CD4-positive, alpha-beta T cell (primary cell): Measurements from ENCODE around the gene TBC1D22A. TPM values are rescaled to one million over a fixed set of nuclear protein-coding genes. Genes with fewer than 3 reads are reported as not detected.

Experiments used
- ATAC-seq: fragments of 200-7000 bp; cut with Tn5 transposase; one replicate; pipeline ENCODE4 v1.10.0; 2022; ENCODE audit warnings: mild to moderate bottlenecking; ENCODE audit not compliant: poor library complexity
- CTCF ChIA-PET: fragments of 350-600 bp; sonication (Branson Sonifier 250); formaldehyde crosslinking; loops from one replicate; lab custom pipeline; 2021; ENCODE audit warnings: antibody characterized with exemption, inconsistent platforms; lab: Charles Lee
- POLR2A ChIA-PET: fragments of 350-600 bp; sonication (Branson Sonifier 250); formaldehyde crosslinking; loops from one replicate; lab custom pipeline; 2021; ENCODE audit warnings: antibody characterized with exemption, inconsistent platforms; lab: Charles Lee
- DNase-seq, 14 experiments: peaks; one replicate each; pipeline ENCODE4 v3.0.0-alpha.2; 2013 to 2020; ENCODE audit warnings: mixed read lengths in 2 of 14
- H3K27ac ChIP-seq, 2 donors: one replicate each; pipeline versions ENCODE4 v1.5.1 to v1.7.0; 2013; ENCODE audit warnings: low read length in 2 of 2, low read depth in 1 of 2, mild to moderate bottlenecking in 1 of 2
- H3K27me3 ChIP-seq, 2 experiments: 1 replicate in 1 of 2; 2 replicates in 1 of 2; pipeline versions ENCODE4 v1.6.1 to v1.7.0; 2013; ENCODE audit warnings: low read length in 2 of 2, control low read depth in 1 of 2, mild to moderate bottlenecking in 1 of 2, moderate library complexity in 1 of 2; ENCODE audit not compliant: insufficient read depth in 2 of 2, control insufficient read depth in 1 of 2
- H3K36me3 ChIP-seq: one replicate; pipeline ENCODE4 v1.6.1; 2013; ENCODE audit warnings: low read length, control low read depth; ENCODE audit not compliant: insufficient read depth
- H3K4me1 ChIP-seq: one replicate; pipeline ENCODE4 v1.6.1; 2013; ENCODE audit warnings: low read length, control low read depth; ENCODE audit not compliant: insufficient read depth
- H3K4me3 ChIP-seq: one replicate; pipeline ENCODE4 v1.5.1; 2013; ENCODE audit warnings: mild to moderate bottlenecking, low read length, moderate library complexity
- H3K9me3 ChIP-seq, 2 experiments: 1 replicate in 1 of 2; 2 replicates in 1 of 2; pipeline versions ENCODE4 v1.6.1 to v1.7.0; 2013; ENCODE audit warnings: low read length in 2 of 2, mild to moderate bottlenecking in 2 of 2, control low read depth in 1 of 2, moderate library complexity in 1 of 2; ENCODE audit not compliant: control insufficient read depth in 1 of 2, insufficient read depth in 1 of 2
- H3K27ac Mint-ChIP-seq: one replicate; pipeline ENCODE4 v1.8.0; 2020; ENCODE audit warnings: mixed read lengths
- H3K27me3 Mint-ChIP-seq: one replicate; pipeline ENCODE4 v1.8.0; 2021; ENCODE audit warnings: mixed read lengths
- H3K36me3 Mint-ChIP-seq: one replicate; pipeline ENCODE4 v1.8.0; 2021; ENCODE audit warnings: low read depth, mixed read lengths
- H3K4me1 Mint-ChIP-seq: one replicate; pipeline ENCODE4 v1.8.0; 2021; ENCODE audit warnings: low read depth, mixed read lengths
- H3K4me3 Mint-ChIP-seq: one replicate; pipeline ENCODE4 v1.8.0; 2020; ENCODE audit warnings: mild to moderate bottlenecking, mixed read lengths
- H3K9me3 Mint-ChIP-seq: one replicate; pipeline ENCODE4 v1.8.0; 2020; ENCODE audit warnings: mixed read lengths
- intact Hi-C, 2 experiments: fragments of 100-400 bp; cut with DNase I in 1 of 2; cut with micrococcal nuclease in 1 of 2; formaldehyde crosslinking; loops; one replicate each; pipeline versions ENCODE4 v1.15.1 to v1.9.0; 2023 to 2025; cut with DNase I, micrococcal nuclease
- total RNA-seq, 174 experiments: library from RNA in 2 of 174; stranded (reverse) in 2 of 174; gene quantifications; one replicate each; pipeline ENCODE4 v1.2.3 and lab custom pipeline; 2021 to 2026
- TF ChIP-seq, protein P1 (sequence below): fragments of 200-600 bp; IDR thresholded peaks from one replicate; pipeline ENCODE4 v1.8.0; 2022; ENCODE audit warnings: antibody characterized with exemption, mild to moderate bottlenecking

Gene TBC1D22A
- total RNA-seq, 2 experiments from 2014 or later: 27.1 to 31.7 TPM

DNA sequence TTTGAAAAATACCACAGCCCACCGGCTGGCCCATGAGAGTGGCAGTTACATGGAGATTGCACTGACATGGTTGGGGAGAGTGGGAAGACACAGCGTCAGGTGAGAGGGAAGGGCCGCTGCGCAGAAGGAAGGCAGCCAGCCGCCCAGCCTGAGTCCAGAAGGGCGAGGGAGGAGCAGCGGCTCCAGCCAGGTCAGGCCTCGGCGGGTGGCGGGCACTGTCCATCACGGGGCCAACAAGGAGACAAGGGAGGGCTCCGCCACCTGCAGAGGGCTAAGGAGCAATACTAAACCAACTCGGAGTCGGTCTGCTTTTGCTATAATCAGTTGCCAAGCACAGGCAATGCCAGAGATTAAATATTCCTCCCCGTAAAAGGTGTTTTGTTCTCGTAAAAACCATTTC, 384.5 kb downstream of the TBC1D22A start:
- peaks cover 2% of the 10 kb centered on the region for H3K36me3 ChIP-seq
- DNase-seq: no peak
- intact Hi-C loops: no loop called here
- TF ChIP-seq, protein P1, sequence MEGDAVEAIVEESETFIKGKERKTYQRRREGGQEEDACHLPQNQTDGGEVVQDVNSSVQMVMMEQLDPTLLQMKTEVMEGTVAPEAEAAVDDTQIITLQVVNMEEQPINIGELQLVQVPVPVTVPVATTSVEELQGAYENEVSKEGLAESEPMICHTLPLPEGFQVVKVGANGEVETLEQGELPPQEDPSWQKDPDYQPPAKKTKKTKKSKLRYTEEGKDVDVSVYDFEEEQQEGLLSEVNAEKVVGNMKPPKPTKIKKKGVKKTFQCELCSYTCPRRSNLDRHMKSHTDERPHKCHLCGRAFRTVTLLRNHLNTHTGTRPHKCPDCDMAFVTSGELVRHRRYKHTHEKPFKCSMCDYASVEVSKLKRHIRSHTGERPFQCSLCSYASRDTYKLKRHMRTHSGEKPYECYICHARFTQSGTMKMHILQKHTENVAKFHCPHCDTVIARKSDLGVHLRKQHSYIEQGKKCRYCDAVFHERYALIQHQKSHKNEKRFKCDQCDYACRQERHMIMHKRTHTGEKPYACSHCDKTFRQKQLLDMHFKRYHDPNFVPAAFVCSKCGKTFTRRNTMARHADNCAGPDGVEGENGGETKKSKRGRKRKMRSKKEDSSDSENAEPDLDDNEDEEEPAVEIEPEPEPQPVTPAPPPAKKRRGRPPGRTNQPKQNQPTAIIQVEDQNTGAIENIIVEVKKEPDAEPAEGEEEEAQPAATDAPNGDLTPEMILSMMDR: no peak
- Mint-ChIP-seq H3K4me1 (no peaks in the 10 kb centered on the region), H3K27me3 (no peaks in the 10 kb centered on the region), H3K9me3 (no peaks in the 10 kb centered on the region), H3K36me3 (no peaks in the 10 kb centered on the region), H3K4me3 (no peak overlapping the region), H3K27ac (no peak overlapping the region)
- H3K4me3 ChIP-seq: no peak overlapping the region
- no peak for ATAC-seq
- H3K9me3 ChIP-seq: peaks cover 0 to 14% of the 10 kb centered on the region in 2 experiments
- ChIA-PET CTCF (no interaction called here), POLR2A (no interaction called here)
- H3K27me3 ChIP-seq: no peaks in the 10 kb centered on the region
- no peak overlapping the region for H3K27ac ChIP-seq
- H3K4me1 ChIP-seq: no peaks in the 10 kb centered on the region

DNA sequence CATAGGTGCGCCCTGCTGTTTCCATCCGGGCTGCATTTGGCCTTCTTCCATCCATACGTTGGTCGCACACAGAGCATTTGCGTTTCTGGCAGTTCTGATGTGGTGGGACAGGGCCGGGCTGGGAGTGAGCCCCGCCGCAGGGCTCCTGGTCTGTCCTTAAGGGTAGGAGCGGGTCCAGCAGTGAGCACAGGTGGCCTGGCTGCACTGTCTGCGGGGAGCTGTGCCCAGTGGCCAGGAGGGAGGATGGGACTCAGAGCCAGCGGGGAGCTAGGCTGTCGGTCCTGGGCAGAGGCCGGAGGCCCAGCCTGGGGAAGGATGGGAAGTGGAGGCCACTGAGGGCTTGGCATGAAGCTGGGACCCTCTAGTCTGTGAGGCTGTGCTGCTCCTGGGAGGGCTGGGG, 385.1 kb downstream of the TBC1D22A start:
- Histone ChIP-seq H3K9me3 (peaks cover 0 to 20% of the 10 kb centered on the region in 2 experiments), H3K36me3 (peaks cover 2% of the 10 kb centered on the region), H3K4me1 (no peaks in the 10 kb centered on the region), H3K4me3 (no peak overlapping the region), H3K27ac (no peak overlapping the region), H3K27me3 (no peaks in the 10 kb centered on the region)
- POLR2A ChIA-PET: no interaction called here
- Mint-ChIP-seq H3K4me3 (no peak overlapping the region), H3K9me3 (no peaks in the 10 kb centered on the region), H3K4me1 (no peaks in the 10 kb centered on the region), H3K36me3 (no peaks in the 10 kb centered on the region), H3K27ac (no peak overlapping the region), H3K27me3 (no peaks in the 10 kb centered on the region)
- intact Hi-C loops: no loop called here
- DNase-seq (no peak), ATAC-seq (no peak)
- TF ChIP-seq, protein P1: no peak
- CTCF ChIA-PET: no interaction called here

- H3K27me3 Mint-ChIP-seq: no peaks in the 10 kb centered on the region
- Histone ChIP-seq H3K9me3 (peaks cover 0 to 25% of the 10 kb centered on the region in 2 experiments), H3K27me3 (no peaks in the 10 kb centered on the region), H3K27ac (no peak overlapping the region), H3K4me1 (no peaks in the 10 kb centered on the region), H3K36me3 (peaks cover 2% of the 10 kb centered on the region), H3K4me3 (no peak overlapping the region)
- no peaks in the 10 kb centered on the region for H3K36me3 Mint-ChIP-seq
- no peaks in the 10 kb centered on the region for H3K9me3 Mint-ChIP-seq
- no peak overlapping the region for H3K27ac Mint-ChIP-seq
- ChIA-PET CTCF (no interaction called here), POLR2A (no interaction called here)
- intact Hi-C loops: no loop called here
- H3K4me3 Mint-ChIP-seq: no peak overlapping the region
- no peak for ATAC-seq
- DNase-seq: no peak
- no peaks in the 10 kb centered on the region for H3K4me1 Mint-ChIP-seq
- TF ChIP-seq, protein P1: no peak
These were observed 386.1 kb downstream of the TBC1D22A start for GRCh38 chr22:47148510-47148909.
